Measurements from ENCODE around the gene SYVN1.
A peak's percentile ranks its signal among the peaks of the same experiment; 100 is the strongest.

Gene SYVN1

GRCh38 chr11:65089621-65090020, 44.7 kb downstream of the SYVN1 start:
- Mint-ChIP-seq H3K27ac (no peak overlapping the region), H3K4me1 (ENCODE audit: low read depth) (peaks cover 16% of the 10 kb centered on the region), H3K9me3 (no peaks in the 10 kb centered on the region), H3K27me3 (no peaks in the 10 kb centered on the region), H3K36me3 (ENCODE audit: low read depth) (peaks cover 60% of the 10 kb centered on the region), H3K4me3 (no peak overlapping the region)
- intact Hi-C loops (cut with micrococcal nuclease), result no loop called here

GRCh38 chr11:65087827-65088226, 46.5 kb downstream of the SYVN1 start:
- no peaks in the 10 kb centered on the region for H3K27me3 Mint-ChIP-seq
- peaks cover 32% of the 10 kb centered on the region for H3K4me1 Mint-ChIP-seq (ENCODE audit: low read depth)
- no peaks in the 10 kb centered on the region for H3K9me3 Mint-ChIP-seq
- no peak overlapping the region for H3K27ac Mint-ChIP-seq
- intact Hi-C loops (cut with micrococcal nuclease), result no loop called here
- no peak overlapping the region for H3K4me3 Mint-ChIP-seq
- H3K36me3 Mint-ChIP-seq (ENCODE audit: low read depth), result peaks cover 71% of the 10 kb centered on the region

GRCh38 chr11:65087216-65087615, 47.1 kb downstream of the SYVN1 start:
- Mint-ChIP-seq H3K27me3 (no peaks in the 10 kb centered on the region), H3K36me3 (ENCODE audit: low read depth) (peaks cover 71% of the 10 kb centered on the region), H3K4me1 (ENCODE audit: low read depth) (peaks cover 33% of the 10 kb centered on the region), H3K27ac (no peak overlapping the region), H3K9me3 (no peaks in the 10 kb centered on the region), H3K4me3 (no peak overlapping the region)
- intact Hi-C loops (cut with micrococcal nuclease), result no loop called here

- Mint-ChIP-seq H3K27me3 (no peaks in the 10 kb centered on the region), H3K4me3 (no peak overlapping the region), H3K27ac (no peak overlapping the region), H3K9me3 (no peaks in the 10 kb centered on the region), H3K4me1 (ENCODE audit: low read depth) (peaks cover 33% of the 10 kb centered on the region), H3K36me3 (ENCODE audit: low read depth) (peaks cover 71% of the 10 kb centered on the region)
- intact Hi-C loops (cut with micrococcal nuclease), result no loop called here
Measured at GRCh38 chr11:65086809-65087208, 47.5 kb downstream of the SYVN1 start.

GRCh38 chr11:65085446-65085845, 48.9 kb downstream of the SYVN1 start:
- H3K9me3 Mint-ChIP-seq, result no peaks in the 10 kb centered on the region
- H3K4me1 Mint-ChIP-seq (ENCODE audit: low read depth), result peaks cover 46% of the 10 kb centered on the region
- intact Hi-C loops (cut with micrococcal nuclease), result no loop called here
- H3K4me3 Mint-ChIP-seq, result peak overlapping the region; percentile 97
- H3K27ac Mint-ChIP-seq, result peak overlapping the region; percentile 95
- H3K36me3 Mint-ChIP-seq (ENCODE audit: low read depth), result peaks cover 67% of the 10 kb centered on the region
- no peaks in the 10 kb centered on the region for H3K27me3 Mint-ChIP-seq

- no peaks in the 10 kb centered on the region for H3K9me3 Mint-ChIP-seq
Measured at GRCh38 chr11:65084598-65085375, 49.5 kb downstream of the SYVN1 start.

GRCh38 chr11:65083834-65084597, 50.3 kb downstream of the SYVN1 start, which contains the start of the genes CDCA5 and ZFPL1:
Gene CDCA5, minus strand, starts transcription at chr11:65084040. Its CDS starts 62 bp downstream, at chr11:65083978.
Gene ZFPL1, plus strand, starts transcription at chr11:65084222. Its CDS starts 477 bp downstream, at chr11:65084699.
- Mint-ChIP-seq H3K36me3 (ENCODE audit: low read depth) (peaks cover 52% of the 10 kb centered on the region), H3K27me3 (no peaks in the 10 kb centered on the region), H3K4me3 (peak within 1 kb of the TSS; percentile 97), H3K9me3 (no peaks in the 10 kb centered on the region), H3K27ac (peak within 1 kb of the TSS; percentile 95), H3K4me1 (ENCODE audit: low read depth) (peaks cover 50% of the 10 kb centered on the region)
- intact Hi-C loops (cut with micrococcal nuclease), result loop anchor here (1.0 to 5.0 kb wide), 4 partner anchors 12 to 72 kb away; partner anchors contain the start of genes ARL2, SAC3D1, SNX15 and VPS51

More at GRCh38 chr11:65084598-65085375, 49.5 kb downstream of the SYVN1 start:
- peaks cover 60% of the 10 kb centered on the region for H3K36me3 Mint-ChIP-seq (ENCODE audit: low read depth)
- H3K4me1 Mint-ChIP-seq (ENCODE audit: low read depth), result peaks cover 50% of the 10 kb centered on the region
- H3K27ac Mint-ChIP-seq, result peak overlapping the region; percentile 95
- H3K4me3 Mint-ChIP-seq, result peak overlapping the region; percentile 97
- H3K27me3 Mint-ChIP-seq, result no peaks in the 10 kb centered on the region
- intact Hi-C loops (cut with micrococcal nuclease), result loop anchor here (1.0 to 5.0 kb wide), 4 partner anchors 12 to 72 kb away; partner anchors contain the start of genes ARL2, SAC3D1, SNX15 and VPS51

- peaks cover 54% of the 10 kb centered on the region for H3K4me1 Mint-ChIP-seq (ENCODE audit: low read depth)
- H3K9me3 Mint-ChIP-seq, result no peaks in the 10 kb centered on the region
- H3K27ac Mint-ChIP-seq, result peak overlapping the region; percentile 95
- intact Hi-C loops (cut with micrococcal nuclease), result loop anchor here (5.0 kb wide), 2 partner anchors 41 to 71 kb away; partner anchors contain the start of genes ARL2 and SAC3D1
- peaks cover 45% of the 10 kb centered on the region for H3K36me3 Mint-ChIP-seq (ENCODE audit: low read depth)
- no peaks in the 10 kb centered on the region for H3K27me3 Mint-ChIP-seq
- H3K4me3 Mint-ChIP-seq, result peak overlapping the region; percentile 97
Measured at GRCh38 chr11:65083134-65083833, 51.0 kb downstream of the SYVN1 start.

GRCh38 chr11:65078786-65079342, 55.5 kb downstream of the SYVN1 start:
- H3K4me1 Mint-ChIP-seq (ENCODE audit: low read depth), result peaks cover 38% of the 10 kb centered on the region
- H3K36me3 Mint-ChIP-seq (ENCODE audit: low read depth), result peaks cover 4% of the 10 kb centered on the region
- H3K27ac Mint-ChIP-seq, result no peak overlapping the region
- no peak overlapping the region for H3K4me3 Mint-ChIP-seq
- no peaks in the 10 kb centered on the region for H3K9me3 Mint-ChIP-seq
- intact Hi-C loops (cut with micrococcal nuclease), result no loop called here
- no peaks in the 10 kb centered on the region for H3K27me3 Mint-ChIP-seq

GRCh38 chr11:65078151-65078550, 56.2 kb downstream of the SYVN1 start:
- H3K36me3 Mint-ChIP-seq (ENCODE audit: low read depth), result no peaks in the 10 kb centered on the region
- no peaks in the 10 kb centered on the region for H3K9me3 Mint-ChIP-seq
- no peak overlapping the region for H3K4me3 Mint-ChIP-seq
- intact Hi-C loops (cut with micrococcal nuclease), result no loop called here
- no peaks in the 10 kb centered on the region for H3K27me3 Mint-ChIP-seq
- H3K27ac Mint-ChIP-seq, result no peak overlapping the region
- H3K4me1 Mint-ChIP-seq (ENCODE audit: low read depth), result peaks cover 31% of the 10 kb centered on the region

- Mint-ChIP-seq H3K27me3 (no peaks in the 10 kb centered on the region), H3K36me3 (ENCODE audit: low read depth) (no peaks in the 10 kb centered on the region), H3K4me1 (ENCODE audit: low read depth) (peaks cover 27% of the 10 kb centered on the region), H3K9me3 (no peaks in the 10 kb centered on the region), H3K27ac (no peak overlapping the region), H3K4me3 (no peak overlapping the region)
- intact Hi-C loops (cut with micrococcal nuclease), result no loop called here
Measured at GRCh38 chr11:65077451-65077850, 56.9 kb downstream of the SYVN1 start.
